Measurements from ENCODE around the gene STK11.
A peak's percentile ranks its signal among the peaks of the same experiment; 100 is the strongest.

STK11 gene

DNA sequence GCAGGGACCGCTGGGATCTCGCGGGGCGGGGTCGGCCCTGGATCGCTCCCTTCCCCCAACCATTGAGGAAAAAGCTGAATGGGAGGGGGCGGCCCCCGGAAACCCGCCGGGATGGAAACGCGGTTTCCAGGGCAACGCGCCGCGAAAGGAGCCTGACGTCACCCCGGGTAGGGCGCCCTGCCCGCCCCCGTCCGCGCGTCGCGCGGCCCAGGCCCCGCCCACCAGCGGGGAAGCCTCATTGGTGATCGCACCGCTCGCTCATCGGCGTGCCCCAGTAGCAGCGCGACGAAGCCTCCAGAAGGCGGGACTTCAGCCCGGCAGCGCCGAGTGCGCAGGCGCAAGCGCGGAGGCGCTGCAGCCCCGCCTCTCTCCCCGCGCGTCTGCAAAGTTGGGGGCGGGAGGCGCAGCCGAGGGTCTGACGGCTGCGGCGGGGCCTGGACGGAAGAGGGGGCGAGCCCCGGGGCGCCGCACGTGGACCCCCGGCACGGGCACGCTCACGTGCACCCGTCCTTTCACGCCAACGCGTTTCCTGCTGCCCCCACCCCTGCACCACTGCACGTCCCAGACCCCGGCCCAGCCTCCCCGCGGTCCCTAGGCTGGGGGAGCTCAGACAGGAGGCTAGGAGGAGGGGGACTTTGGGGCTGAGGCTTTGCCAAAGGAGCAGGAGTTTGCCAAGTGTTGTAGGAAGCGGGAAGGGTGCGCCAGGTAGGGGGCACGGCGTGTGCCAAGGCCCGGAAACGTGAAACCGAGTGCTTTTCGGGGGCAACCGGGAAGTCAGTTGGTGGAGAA is 55.4 kb downstream of the STK11 start:
- DNase-seq (ENCODE audit: low read depth in 4 of 4, low spot score in 1 of 4) = peak; percentile 91 to 96 (median 94)

DNA sequence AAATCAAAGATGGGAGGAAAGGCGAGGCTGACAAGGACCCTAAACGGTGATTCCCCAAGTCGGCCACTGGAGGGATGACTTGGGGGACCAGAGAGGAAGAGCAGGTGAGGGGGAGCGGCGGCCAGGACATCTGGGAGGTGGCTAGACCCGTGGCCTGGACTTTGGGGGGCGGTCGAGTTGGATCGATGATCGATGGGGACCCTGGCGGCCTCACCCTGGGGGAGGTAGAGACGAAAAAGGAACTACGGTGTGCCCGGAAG is 55.9 kb downstream of the STK11 start:
- no peak for DNase-seq (ENCODE audit: low read depth in 4 of 4, low spot score in 1 of 4)

DNA sequence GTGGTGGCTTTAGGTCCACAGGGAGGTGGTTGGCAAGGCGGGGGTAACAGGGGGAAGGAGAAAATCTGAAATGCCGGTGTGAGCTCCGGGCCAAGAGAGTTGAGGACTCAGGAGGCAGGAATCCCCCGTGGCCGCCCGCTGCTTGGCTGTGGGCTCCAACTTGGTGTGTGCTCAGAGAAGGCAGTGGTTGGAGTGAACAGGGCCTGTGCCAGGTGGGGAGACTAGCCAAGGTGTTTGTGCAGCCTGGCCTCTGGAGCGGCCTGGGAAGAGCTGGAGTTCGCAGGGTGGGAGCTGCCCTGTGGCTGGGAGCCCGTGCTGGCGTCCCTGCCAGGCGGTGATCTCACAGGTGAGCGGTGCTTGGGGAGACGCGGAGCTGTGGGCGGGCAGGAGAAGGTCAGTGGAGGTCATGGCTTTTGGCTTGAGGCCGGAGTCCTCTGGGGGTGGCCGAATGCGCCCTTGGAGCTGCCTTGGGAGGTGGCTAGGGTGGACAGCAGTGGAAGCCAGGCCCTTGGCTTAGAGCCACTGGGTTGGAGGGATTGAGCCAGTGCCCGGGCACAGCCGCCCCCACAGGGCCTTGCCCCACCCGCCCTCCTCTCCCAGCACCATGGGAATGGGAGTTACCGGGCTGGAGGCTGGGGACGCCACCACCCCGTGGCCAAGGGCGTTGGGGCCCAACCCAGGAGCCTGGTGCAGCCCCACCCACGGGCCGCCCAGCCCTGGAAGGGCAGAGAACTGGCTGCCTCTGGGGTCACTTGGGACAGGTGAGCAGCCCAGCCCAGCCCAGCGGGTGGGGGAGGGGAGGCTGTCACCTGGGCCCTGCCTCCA is 56.4 kb downstream of the STK11 start:
- DNase-seq (ENCODE audit: low read depth in 4 of 4, low spot score in 1 of 4) = no peak

DNA sequence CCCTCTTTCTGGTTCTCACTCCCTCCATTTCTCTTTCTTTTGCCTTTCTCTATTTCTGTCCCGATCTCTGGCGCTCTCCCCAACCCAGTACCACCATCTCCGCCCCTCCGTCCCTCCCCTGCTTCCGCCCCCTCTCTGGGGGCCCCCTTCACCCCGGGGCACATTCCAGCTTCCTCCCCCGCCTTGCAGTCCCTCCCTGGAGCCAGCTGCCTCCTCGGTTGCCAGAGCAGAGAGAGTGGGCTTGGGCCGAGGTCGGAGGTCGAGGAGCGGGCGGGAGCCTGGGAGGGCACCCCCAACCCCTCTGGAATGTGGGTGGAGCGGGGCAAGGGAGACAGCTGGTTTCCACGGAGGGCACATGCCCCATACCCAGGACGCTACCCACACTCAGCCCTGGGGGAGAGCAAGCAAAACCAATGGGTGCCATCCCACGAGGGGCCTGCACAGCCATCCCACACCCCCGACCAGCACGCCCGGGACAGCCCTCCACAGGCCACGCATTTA is 57.1 kb downstream of the STK11 start:
- DNase-seq (ENCODE audit: low read depth in 4 of 4, low spot score in 1 of 4) = no peak

DNA sequence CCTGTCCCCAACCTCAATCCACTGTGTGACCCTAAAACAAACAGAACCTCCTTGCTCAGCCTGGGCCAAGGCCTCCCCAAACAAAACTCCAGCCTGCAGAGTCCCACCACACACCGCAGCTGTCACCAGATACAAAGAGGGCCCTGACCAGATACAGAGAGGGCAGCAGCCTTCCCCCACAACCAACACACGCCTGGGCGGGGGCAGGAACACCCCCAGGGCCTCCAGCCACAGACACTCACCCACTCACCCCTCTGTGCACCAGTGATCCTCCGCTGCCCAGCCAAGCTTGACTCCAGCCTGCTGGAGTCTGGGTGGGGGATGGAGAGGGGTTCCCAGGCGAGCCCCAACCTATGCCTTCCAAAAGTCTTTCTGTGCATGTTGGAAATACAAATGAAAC is 57.6 kb downstream of the STK11 start:
- DNase-seq (ENCODE audit: low read depth in 4 of 4, low spot score in 1 of 4) = no peak

DNA sequence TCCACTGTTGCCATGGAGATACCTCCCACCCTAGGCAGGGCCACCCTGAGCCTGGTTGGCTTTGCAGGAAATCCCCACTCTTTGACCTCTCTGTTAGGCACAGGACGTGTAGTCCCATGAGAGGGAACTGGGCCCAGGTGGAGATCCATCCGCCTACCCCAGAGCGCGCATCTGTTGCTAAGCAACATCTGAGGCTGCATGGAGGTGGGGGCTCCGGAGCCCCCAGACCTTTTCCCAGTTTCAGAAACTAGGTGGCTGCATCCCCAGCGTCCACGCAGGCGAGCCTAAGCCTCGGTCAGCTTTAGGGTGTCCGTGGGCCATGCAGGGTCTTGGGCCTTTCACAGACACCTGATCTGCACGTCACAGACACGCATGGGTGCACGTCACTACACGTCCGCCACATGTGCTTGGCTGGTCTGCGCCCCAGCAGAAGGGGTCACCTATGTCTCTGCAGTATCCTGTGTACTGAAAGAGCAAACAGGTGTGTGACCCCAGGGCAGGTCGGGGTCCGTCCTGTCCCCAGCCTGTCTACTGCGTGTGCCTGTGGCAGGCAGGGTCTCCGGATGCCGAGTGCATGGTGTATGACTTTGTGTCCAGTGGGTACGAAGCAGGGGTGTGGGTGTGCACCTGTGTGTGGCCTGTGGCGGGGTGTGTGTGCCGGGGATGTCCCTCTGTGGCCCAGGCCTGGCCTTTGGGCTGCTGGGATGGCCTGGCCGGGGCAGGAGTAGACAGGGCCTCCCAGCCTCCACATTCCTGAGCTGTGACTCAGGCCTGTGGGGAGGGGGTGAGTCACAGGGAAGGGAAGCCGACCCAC is 59.4 kb downstream of the STK11 start:
- DNase-seq (ENCODE audit: low read depth in 4 of 4, low spot score in 1 of 4) = no peak

DNA sequence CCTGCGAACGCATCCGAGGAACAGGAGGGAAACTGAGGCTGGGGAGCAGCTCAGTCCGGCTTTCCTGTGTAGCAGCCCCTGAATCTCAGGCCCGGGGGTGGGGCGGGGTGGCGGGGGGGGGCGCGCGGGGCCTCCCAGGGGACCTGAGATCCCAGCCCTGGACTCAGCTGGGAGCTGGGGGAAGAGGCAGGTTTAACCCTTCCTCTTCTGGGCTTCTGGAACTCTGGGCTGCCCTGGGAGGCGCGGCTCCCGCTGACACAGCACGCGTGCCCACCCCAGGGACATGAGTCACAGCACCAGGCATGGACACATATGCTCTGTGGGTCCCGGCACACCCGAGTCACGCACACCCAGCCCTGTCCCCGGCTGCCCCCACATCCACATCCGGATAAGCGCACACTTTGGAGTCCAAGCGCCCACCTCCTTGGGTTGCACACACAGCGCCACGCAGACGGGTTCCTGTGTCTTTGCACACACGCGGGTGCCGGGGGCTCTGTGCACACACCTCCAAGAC is 60.1 kb downstream of the STK11 start:
- peak in 1 of 4 experiments; percentile 32 for DNase-seq (ENCODE audit: low read depth in 4 of 4, low spot score in 1 of 4)

DNA sequence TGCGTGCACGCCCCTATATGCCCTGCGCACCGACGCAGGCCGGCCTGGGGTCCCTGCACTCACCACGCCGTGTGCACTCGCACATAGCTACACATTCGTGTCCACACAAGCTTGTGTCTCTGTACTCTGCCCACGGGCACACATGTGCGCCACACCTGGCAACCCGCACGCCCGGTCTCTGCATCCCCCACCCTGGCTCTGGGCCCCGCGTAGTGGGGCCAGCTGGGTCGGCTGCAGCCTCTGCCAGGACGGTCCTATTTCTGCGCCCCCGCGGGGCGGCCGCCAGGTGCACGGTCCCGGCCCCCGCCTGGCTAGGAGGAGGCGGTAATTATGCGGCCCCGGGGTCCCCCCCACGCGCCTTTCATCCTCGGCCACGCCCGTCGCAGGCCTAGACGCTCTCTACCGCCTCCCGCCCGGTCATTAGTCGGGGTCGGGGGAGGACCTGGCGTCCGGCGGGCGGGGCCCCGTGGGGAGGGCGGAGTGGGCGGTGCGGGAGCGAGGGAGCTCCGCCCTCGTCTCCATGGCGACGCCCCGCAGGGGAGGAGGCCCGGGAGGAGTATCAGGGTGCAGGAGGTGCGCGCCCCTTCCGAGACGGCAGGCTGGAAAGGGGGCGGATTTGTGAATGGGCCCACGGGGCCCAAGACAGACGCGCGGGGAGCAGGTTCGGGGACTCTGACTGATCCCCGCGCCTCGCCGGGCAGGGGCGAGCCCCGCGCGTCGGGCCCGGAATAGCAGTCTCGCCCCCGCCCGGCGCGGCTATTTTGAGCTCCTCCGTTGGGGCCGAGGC is 60.7 kb downstream of the STK11 start:
- DNase-seq (ENCODE audit: low read depth in 4 of 4, low spot score in 1 of 4) = peak in 2 of 4 experiments; percentile 70 to 77

DNA sequence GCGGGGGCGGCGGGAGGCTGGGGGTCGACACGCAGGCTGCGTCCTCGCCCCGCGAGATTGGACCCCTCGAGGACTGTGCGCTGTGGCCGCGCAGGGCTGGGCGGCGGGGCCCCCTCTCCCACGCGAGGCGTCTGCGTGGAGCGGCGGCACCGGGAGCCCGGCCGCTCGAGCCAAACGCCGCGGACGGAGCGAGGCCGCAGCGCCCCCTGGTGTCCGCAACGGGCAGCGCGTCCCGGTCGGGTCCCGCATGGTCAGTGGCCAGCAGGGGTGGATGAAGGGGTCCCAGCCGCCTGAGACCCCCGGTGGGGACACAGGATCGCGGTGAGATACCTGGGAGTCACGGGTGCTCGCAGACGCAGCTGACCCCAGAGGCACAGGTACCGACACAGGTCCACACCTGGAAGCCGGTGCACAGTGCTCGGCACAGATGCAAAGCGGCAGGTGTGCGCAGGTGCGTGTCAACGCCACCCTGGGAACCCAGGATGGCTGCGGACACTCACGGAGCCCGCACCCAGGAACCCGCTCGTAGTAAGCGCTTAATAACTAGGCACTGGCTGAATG is 61.4 kb downstream of the STK11 start:
- peak in 1 of 4 experiments; percentile 50 for DNase-seq (ENCODE audit: low read depth in 4 of 4, low spot score in 1 of 4)

DNA sequence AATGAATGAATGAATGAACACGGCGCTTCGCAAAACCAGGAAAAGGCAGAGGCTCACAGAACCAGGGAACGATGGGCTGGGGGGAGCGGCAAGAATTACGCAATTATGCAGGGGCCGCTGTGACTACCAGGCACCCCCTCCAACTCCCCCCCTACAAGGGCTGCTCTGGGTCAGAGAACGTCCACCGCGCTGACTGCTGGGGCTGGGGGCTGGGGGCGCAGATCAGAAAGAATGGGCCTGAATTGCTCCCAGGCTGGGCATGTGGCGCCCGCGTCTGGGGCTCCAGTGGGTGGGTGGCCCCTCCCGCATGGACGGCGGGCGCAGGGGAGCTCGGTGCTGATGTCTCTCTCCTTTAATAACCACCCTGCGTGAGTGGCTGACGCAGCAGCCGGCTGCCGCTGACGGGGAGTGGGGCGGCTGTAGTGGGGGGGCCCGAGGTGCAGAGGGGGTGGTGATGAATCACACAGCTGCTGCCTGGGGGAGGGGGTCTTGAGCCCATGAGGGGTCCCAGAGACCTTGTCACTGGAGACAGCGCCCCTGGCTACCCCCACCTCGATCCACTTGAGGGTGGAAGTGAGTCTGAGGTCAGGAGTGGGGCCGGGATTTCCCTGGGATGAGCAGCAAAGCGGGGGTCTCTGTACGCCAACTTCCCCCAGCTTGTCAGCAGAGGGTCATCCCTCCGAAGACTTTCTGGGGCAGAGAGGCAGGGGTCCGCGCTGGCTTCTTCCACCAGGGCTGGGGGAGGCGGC is 62.1 kb downstream of the STK11 start:
- no peak for DNase-seq (ENCODE audit: low read depth in 4 of 4, low spot score in 1 of 4)

DNA sequence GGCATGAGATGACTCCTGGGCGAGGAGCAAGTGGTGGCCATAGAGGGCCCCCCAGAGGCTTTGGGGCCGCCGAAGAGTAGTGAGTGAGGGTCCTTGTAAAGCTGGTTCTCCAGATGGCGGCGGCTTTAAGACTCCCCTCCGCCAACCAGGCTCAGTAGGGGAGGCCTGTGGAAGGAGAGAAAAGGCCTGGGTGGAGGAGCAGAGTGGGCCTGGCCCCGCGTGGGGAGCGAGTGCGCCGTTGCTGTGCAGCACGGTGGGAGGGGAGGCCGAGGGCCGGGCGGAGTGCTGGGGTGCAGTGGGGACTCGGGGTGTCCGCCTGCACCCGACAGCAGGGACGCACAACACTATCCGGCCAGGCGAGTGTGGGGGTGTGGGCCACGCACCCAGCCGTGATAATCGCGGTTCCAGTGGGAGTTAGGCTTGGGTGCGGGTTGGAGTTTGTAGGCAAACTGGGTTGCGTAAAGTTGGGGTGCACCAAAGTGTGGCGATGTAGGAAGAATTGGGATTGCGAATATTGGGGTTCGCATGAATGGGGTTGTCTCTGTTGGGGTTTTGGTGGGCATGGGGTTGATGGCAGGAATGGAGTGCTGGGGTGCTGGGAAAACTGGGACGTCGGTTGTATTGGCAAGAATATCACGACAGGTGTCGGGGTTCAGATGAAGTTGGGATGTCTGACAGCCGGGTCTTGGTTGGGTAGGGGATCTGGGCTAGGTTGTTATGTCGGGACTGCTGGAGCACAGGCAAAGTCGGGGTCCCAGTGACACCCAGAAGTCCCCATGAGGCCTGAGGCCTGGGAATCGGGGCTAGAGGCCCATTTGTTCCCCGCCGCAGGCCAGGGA is 62.9 kb downstream of the STK11 start:
- DNase-seq (ENCODE audit: low read depth in 4 of 4, low spot score in 1 of 4) = no peak

DNA sequence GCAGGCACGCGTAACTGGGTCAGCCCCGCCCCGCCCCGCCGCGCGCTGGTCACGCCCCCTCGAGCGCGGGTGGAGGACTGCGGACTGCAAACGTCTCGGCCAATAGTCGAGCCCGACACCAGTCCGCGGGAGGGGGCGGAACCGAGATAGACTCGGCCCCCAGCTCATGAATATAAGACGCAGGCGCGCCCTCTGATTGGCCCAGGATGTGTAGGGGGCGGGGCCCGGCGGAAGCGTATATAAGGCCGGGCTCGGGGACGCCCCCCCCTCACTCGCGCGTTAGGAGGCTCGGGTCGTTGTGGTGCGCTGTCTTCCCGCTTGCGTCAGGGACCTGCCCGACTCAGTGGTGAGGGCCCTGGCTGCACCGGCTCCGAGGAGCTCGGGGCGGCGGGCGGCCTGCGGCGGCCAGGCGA is 63.5 kb downstream of the STK11 start, which contains the start of gene CIRBP:
Gene CIRBP, plus strand, starts transcription at position 268 of the 413 bp plus-strand sequence. CDS start 1,602 bp downstream, outside the sequence.
- peak; percentile 95 to 100 (median 98) for DNase-seq (ENCODE audit: low read depth in 4 of 4, low spot score in 1 of 4)

DNA sequence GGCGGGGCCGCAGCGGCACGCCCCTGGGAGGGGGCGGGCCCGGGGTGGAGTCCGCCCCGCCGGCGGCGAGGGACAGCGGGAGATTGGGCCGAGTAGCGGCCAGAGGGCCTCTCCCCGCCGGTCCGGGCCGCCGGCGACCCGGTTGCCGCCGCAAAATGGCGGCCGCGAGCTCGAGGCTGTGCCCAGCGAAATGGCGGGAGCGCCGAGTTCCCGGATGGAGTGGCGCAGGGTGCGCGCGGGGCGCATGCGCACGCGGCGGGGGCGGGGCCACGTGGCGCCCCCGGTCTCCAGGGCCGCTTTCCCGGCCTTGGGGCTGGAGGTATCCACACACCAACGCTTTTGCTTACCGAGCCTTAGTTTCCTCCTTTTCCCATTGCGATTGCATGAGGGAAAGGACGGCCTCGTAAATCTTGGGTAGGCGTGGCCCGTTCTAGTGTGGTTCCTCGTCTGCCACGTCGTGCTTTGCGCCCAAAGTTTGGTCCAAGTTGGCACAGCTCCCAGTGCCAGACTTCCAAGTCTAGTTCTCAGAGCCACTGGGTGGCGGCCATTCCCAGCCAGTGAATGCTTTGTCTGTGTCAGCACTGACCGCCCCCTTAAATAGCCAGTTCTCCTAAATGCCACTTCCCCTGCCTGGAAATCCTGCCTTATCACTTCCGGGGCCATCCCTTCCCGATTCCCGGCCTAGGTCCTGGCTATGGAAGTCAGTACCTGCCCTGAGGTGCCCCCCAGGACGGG is 64.1 kb downstream of the STK11 start:
- peak in 3 of 4 experiments; percentile 72 to 81 (median 78) for DNase-seq (ENCODE audit: low read depth in 4 of 4, low spot score in 1 of 4)

DNA sequence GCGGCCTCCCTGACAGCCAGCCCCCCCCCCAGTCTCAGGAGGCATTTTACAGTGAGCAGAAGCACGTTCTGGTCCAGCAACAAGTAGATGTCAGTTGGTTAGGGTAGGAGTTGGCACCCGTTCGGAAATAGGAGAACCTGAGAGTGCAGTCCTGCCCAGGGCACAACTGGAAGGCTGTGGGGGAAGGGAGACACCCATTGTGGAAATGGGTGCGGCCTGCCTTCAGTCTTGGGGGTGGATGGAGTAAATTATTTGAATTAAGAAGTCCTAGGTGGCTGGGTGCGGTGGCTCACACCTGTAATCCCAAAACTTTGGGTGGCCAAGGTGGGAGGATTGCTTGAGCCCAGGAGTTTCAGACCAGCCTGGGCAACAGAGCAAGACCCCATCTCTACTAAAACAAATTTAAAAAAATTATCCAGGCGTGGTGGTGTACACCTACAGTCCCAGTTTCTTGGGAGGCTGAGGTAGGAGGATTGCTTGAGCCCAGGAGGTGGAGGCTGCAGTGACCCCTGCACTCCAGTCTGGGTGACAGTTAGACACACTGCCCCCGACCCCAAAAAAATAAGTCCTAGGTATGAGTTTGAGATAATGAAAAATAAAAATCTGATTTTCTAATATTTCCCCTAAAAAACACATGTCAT is 64.8 kb downstream of the STK11 start:
- no peak for DNase-seq (ENCODE audit: low read depth in 4 of 4, low spot score in 1 of 4)

DNA sequence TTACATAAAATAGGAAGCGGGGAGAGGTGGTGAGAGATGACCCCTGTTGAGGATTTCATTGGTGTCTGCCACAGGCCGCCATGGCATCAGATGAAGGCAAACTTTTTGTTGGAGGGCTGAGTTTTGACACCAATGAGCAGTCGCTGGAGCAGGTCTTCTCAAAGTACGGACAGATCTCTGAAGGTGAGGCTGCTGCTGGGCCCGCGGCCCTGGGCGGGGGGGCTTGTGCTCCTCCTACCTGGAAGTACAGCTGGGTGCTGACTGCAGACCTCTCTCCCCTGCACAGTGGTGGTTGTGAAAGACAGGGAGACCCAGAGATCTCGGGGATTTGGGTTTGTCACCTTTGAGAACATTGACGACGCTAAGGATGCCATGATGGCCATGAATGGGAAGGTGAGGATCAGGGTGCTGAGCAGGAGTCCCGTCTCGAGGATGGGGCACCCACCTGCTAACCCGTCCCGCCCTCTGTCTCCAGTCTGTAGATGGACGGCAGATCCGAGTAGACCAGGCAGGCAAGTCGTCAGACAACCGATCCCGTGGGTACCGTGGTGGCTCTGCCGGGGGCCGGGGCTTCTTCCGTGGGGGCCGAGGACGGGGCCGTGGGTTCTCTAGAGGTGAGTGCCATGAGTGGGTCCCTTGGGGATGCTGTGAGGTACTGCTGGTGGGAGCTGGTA is 65.4 kb downstream of the STK11 start:
- no peak for DNase-seq (ENCODE audit: low read depth in 4 of 4, low spot score in 1 of 4)

DNA sequence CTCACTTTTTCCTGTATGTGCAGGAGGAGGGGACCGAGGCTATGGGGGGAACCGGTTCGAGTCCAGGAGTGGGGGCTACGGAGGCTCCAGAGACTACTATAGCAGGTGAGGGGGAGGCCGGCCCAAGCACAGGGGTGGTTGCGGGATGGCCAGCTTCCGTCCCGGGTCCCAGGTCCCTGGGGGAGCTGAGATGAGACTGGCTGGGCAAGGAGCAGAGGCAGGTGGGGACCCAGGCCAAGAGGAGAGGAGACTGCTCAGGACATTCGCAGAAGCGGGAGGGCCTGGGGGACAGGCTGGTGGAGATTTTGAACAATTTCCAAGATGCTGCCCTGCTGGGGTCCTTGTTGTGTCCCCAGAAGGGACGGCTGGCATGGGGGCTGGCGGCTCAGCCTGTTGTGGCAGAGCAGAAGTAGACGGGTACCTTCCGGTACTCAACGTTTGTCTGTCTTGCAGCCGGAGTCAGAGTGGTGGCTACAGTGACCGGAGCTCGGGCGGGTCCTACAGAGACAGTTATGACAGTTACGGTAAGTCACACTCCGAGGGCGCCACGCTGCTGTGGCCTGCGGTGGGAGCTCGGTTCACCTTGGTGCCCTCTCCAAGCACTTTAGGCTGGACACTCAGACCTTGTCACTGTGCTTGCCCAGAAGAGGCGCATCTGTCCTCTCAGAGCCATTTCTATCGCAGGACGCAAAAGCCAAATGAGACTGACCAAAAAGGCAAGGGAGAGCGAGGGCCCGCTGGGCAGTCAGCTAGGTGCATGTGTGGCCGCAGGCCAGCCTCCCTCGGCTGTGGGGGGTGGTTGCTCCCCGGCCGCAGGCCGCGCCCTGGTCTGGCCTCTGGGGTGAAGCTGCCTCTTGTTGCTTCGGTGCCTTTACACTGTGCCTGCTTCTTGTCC is 66.2 kb downstream of the STK11 start:
- no peak for DNase-seq (ENCODE audit: low read depth in 4 of 4, low spot score in 1 of 4)

All from stimulated activated CD4-positive, alpha-beta T cell treated with anti-CD3 and anti-CD28 coated beads, Interleukin-1b, Interleukin-23, amount 100 ng/mL, for 24 hours (primary cell).